ENCODE results near the gene PKP2.

Gene PKP2

GRCh38 chr12:32839828-32840227, 56.7 kb downstream of the PKP2 start:
- Histone ChIP-seq H3K4me1 (ENCODE audit: control insufficient read depth, low read length) (no peaks in the 10 kb centered on the region), H3K36me3 (ENCODE audit: control insufficient read depth, low read length) (no peaks in the 10 kb centered on the region), H3K9me2 (replicated peaks; ENCODE audit: control insufficient read depth, low read length) (no peaks in the 10 kb centered on the region), H3K27me3 (ENCODE audit: control insufficient read depth, low read length) (no peaks in the 10 kb centered on the region), H3K27ac (ENCODE audit: low read depth, low read length) (no peak overlapping the region), H4K20me1 (ENCODE audit: control insufficient read depth, insufficient read depth, low read depth, low read length) (no peaks in the 10 kb centered on the region), H3K4me3 (ENCODE audit: low read length) (no peak overlapping the region), H3K4me2 (ENCODE audit: low read length) (no peak overlapping the region), H3K79me2 (ENCODE audit: control insufficient read depth, low read length) (no peaks in the 10 kb centered on the region), H3K9me3 (ENCODE audit: control insufficient read depth, insufficient read depth, low read length) (no peaks in the 10 kb centered on the region), H3F3A (ENCODE audit: control insufficient read depth, insufficient read depth) (no peaks in the 10 kb centered on the region)
- TF ChIP-seq CTCF (IDR thresholded peaks at IDR 0.05; ENCODE audit: low read depth, low read length, poor library complexity, severe bottlenecking) = no peak
- no peak for TF ChIP-seq EZH2phosphoT487 (IDR thresholded peaks at IDR 0.05; ENCODE audit: borderline replicate concordance, low read length)

GRCh38 chr12:32837974-32838373, 58.6 kb downstream of the PKP2 start:
- no peaks in the 10 kb centered on the region for H3K79me2 ChIP-seq (ENCODE audit: control insufficient read depth, low read length)
- no peak overlapping the region for H3K27ac ChIP-seq (ENCODE audit: low read depth, low read length)
- no peaks in the 10 kb centered on the region for H3K4me1 ChIP-seq (ENCODE audit: control insufficient read depth, low read length)
- no peak overlapping the region for H3K4me2 ChIP-seq (ENCODE audit: low read length)
- no peaks in the 10 kb centered on the region for H3K9me2 ChIP-seq (replicated peaks; ENCODE audit: control insufficient read depth, low read length)
- TF ChIP-seq CTCF (IDR thresholded peaks at IDR 0.05; ENCODE audit: low read depth, low read length, poor library complexity, severe bottlenecking) = no peak
- no peak for TF ChIP-seq EZH2phosphoT487 (IDR thresholded peaks at IDR 0.05; ENCODE audit: borderline replicate concordance, low read length)
- H4K20me1 ChIP-seq (ENCODE audit: control insufficient read depth, insufficient read depth, low read depth, low read length) = no peaks in the 10 kb centered on the region
- no peaks in the 10 kb centered on the region for H3F3A ChIP-seq (ENCODE audit: control insufficient read depth, insufficient read depth)
- H3K36me3 ChIP-seq (ENCODE audit: control insufficient read depth, low read length) = no peaks in the 10 kb centered on the region
- H3K27me3 ChIP-seq (ENCODE audit: control insufficient read depth, low read length) = no peaks in the 10 kb centered on the region
- H3K4me3 ChIP-seq (ENCODE audit: low read length) = no peak overlapping the region
- H3K9me3 ChIP-seq (ENCODE audit: control insufficient read depth, insufficient read depth, low read length) = no peaks in the 10 kb centered on the region

GRCh38 chr12:32836710-32837109, 59.9 kb downstream of the PKP2 start:
- no peak overlapping the region for H3K27ac ChIP-seq (ENCODE audit: low read depth, low read length)
- H4K20me1 ChIP-seq (ENCODE audit: control insufficient read depth, insufficient read depth, low read depth, low read length) = no peaks in the 10 kb centered on the region
- H3F3A ChIP-seq (ENCODE audit: control insufficient read depth, insufficient read depth) = no peaks in the 10 kb centered on the region
- TF ChIP-seq EZH2phosphoT487 (IDR thresholded peaks at IDR 0.05; ENCODE audit: borderline replicate concordance, low read length) (no peak), CTCF (IDR thresholded peaks at IDR 0.05; ENCODE audit: low read depth, low read length, poor library complexity, severe bottlenecking) (no peak)
- H3K4me1 ChIP-seq (ENCODE audit: control insufficient read depth, low read length) = no peaks in the 10 kb centered on the region
- no peaks in the 10 kb centered on the region for H3K9me2 ChIP-seq (replicated peaks; ENCODE audit: control insufficient read depth, low read length)
- no peak overlapping the region for H3K4me3 ChIP-seq (ENCODE audit: low read length)
- no peaks in the 10 kb centered on the region for H3K36me3 ChIP-seq (ENCODE audit: control insufficient read depth, low read length)
- H3K79me2 ChIP-seq (ENCODE audit: control insufficient read depth, low read length) = no peaks in the 10 kb centered on the region
- no peaks in the 10 kb centered on the region for H3K9me3 ChIP-seq (ENCODE audit: control insufficient read depth, insufficient read depth, low read length)
- no peaks in the 10 kb centered on the region for H3K27me3 ChIP-seq (ENCODE audit: control insufficient read depth, low read length)
- H3K4me2 ChIP-seq (ENCODE audit: low read length) = no peak overlapping the region

- no peaks in the 10 kb centered on the region for H3K9me2 ChIP-seq (replicated peaks; ENCODE audit: control insufficient read depth, low read length)
- no peak overlapping the region for H3K27ac ChIP-seq (ENCODE audit: low read depth, low read length)
- H3F3A ChIP-seq (ENCODE audit: control insufficient read depth, insufficient read depth) = no peaks in the 10 kb centered on the region
- no peaks in the 10 kb centered on the region for H3K79me2 ChIP-seq (ENCODE audit: control insufficient read depth, low read length)
- no peak overlapping the region for H3K4me3 ChIP-seq (ENCODE audit: low read length)
- TF ChIP-seq EZH2phosphoT487 (IDR thresholded peaks at IDR 0.05; ENCODE audit: borderline replicate concordance, low read length) (no peak), CTCF (IDR thresholded peaks at IDR 0.05; ENCODE audit: low read depth, low read length, poor library complexity, severe bottlenecking) (no peak)
- H3K27me3 ChIP-seq (ENCODE audit: control insufficient read depth, low read length) = no peaks in the 10 kb centered on the region
- no peak overlapping the region for H3K4me2 ChIP-seq (ENCODE audit: low read length)
- H3K9me3 ChIP-seq (ENCODE audit: control insufficient read depth, insufficient read depth, low read length) = no peaks in the 10 kb centered on the region
- no peaks in the 10 kb centered on the region for H3K36me3 ChIP-seq (ENCODE audit: control insufficient read depth, low read length)
- H3K4me1 ChIP-seq (ENCODE audit: control insufficient read depth, low read length) = no peaks in the 10 kb centered on the region
- H4K20me1 ChIP-seq (ENCODE audit: control insufficient read depth, insufficient read depth, low read depth, low read length) = no peaks in the 10 kb centered on the region
Measured at GRCh38 chr12:32834122-32834521, 62.5 kb downstream of the PKP2 start.
